NCI-H2081 (cell line): Measurements from ENCODE around the gene PSTPIP1.
"Not testable (repeated sequence)": the region's sequence is repeated elsewhere in the genome, so short reads cannot be mapped to it uniquely, and the experiment has no call there.

Experiments used
- DNase-seq, 2 experiments: peaks; one replicate each; lab custom pipeline; 2025; lab: John Stamatoyannopoulos, UW

The PSTPIP1 gene

GRCh38 chr15:76994971-76995945, at the start of gene PSTPIP1:
PSTPIP1 (plus strand) TSS chr15:76995126; CDS start chr15:76995574, 448 bp downstream.
- peak in 1 of 2 experiments; percentile 6 for DNase-seq

DNA sequence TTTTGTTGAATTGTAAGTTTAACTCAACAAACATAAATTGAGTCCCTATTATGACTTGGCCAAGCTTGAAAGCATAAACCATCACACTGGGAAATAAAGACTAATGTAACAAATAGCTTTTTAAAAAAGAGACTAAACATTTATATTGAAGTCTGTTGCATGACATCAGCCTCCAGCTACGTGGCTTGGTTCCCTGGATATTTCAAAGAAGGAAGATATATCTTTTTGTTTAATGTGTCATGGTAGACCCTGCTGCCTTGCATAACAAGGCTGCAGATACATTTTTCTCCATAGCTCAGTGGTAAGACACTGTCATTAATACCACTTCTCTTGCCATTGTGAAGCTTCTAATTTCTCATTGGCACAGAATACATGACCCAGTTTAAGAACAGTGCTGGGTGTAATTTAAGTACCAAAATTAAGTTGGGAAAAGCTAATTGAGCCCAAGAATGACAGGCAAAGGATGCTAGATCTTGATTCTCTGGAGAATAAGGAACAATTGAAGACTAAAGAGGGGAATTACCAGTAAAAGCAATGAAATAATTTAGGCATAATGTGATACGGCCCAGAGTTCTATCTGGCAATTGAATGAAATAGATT, 49.3 kb upstream of the PSTPIP1 start:
- DNase-seq: no peak

- DNase-seq: no peak
These were observed 47.5 kb upstream of the PSTPIP1 start for GRCh38 chr15:76947454-76947853.

GRCh38 chr15:76951220-76951619, 43.7 kb upstream of the PSTPIP1 start:
- DNase-seq: no peak

- no peak for DNase-seq
These were observed 41.0 kb upstream of the PSTPIP1 start for GRCh38 chr15:76953913-76954312.

- peak in 1 of 2 experiments; percentile 4 for DNase-seq
These were observed 40.2 kb upstream of the PSTPIP1 start for GRCh38 chr15:76954744-76955143.

DNA sequence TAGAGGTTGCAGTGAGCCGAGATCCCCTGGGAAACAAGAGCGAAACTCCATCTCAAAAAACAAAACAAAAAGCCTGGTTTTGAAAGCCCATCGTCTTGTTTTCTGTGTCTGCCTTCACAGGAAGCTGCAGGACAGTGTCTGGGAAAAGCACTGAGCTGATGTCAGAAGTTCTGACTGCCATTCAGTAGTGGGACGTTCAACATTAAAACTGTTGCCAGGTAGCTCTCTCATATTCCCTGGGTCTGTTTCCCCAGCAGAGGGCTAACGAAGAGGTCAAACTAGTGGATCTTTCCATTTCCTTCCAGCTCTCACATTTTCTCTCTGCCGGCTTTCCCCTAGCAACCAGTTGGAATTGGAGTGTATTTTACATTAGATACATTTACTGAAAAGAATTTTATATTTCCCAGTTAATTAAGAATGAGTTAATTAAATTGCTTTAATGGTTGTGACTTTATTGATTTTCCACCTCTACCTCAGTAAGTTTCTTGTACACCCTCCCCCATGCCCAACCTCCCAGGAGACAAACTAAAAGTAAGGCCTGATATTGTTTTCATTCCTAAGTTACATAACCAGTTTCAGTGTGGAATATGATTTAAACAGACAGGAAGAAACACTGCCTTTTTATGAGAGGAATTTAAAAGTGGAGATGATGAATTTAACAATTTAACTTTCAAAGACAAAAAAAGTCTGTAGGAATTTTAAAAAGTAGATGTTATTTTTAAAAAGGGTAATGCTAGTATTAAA, 33.5 kb upstream of the PSTPIP1 start:
- no peak for DNase-seq

- DNase-seq: no peak
These were observed 32.5 kb upstream of the PSTPIP1 start for GRCh38 chr15:76962337-76963013.

- DNase-seq: no peak
These were observed 31.3 kb upstream of the PSTPIP1 start for GRCh38 chr15:76963596-76963995.

DNA sequence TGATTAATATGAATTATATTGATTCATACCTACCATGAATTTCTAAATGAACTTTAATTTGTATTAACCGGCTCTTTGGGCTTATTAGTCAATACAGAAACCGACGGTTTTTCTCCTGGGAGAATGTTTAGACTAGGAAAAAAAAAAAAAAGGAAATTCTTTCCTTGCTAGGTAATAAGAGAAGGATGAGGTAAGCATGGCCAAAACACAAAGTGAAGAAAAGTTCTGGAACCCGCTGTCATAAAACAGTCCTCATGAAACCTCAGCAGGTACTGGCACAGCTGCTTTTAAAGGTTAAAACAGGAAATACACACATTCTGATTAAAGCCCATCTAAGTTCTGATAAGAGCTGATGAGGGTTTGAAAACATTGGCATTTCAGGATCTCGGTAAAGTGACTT, 30.8 kb upstream of the PSTPIP1 start:
- no peak for DNase-seq

- not testable (repeated sequence) for DNase-seq
These were observed 28.9 kb upstream of the PSTPIP1 start for GRCh38 chr15:76966051-76966450.

- no peak for DNase-seq
These were observed 27.9 kb upstream of the PSTPIP1 start for GRCh38 chr15:76967067-76967466.

- DNase-seq: no peak
These were observed 26.6 kb upstream of the PSTPIP1 start for GRCh38 chr15:76968306-76968705.

GRCh38 chr15:76972389-76973361, 22.3 kb upstream of the PSTPIP1 start:
- DNase-seq: no peak

DNA sequence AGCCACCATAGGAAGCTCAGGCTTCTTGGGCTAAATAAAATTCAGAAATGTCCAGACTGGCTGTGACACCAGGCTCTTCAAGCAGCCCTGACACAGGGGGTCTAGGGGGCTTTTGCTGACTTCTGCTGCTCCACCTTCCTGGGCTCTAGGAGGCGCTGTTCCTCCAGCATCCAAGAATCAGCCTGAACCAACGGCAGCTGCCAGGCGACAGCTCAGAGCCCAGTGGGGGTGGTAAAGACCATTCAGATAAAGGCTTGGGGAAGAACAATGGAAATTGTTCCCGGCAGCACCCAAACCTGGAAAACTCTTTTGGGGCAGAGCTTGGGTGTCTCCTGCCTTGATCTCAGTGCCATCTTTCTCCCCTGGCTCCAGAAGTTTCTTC, 21.6 kb upstream of the PSTPIP1 start:
- DNase-seq: peak in 1 of 2 experiments; percentile 7

GRCh38 chr15:76973906-76974305, 21.0 kb upstream of the PSTPIP1 start:
- DNase-seq: no peak

DNA sequence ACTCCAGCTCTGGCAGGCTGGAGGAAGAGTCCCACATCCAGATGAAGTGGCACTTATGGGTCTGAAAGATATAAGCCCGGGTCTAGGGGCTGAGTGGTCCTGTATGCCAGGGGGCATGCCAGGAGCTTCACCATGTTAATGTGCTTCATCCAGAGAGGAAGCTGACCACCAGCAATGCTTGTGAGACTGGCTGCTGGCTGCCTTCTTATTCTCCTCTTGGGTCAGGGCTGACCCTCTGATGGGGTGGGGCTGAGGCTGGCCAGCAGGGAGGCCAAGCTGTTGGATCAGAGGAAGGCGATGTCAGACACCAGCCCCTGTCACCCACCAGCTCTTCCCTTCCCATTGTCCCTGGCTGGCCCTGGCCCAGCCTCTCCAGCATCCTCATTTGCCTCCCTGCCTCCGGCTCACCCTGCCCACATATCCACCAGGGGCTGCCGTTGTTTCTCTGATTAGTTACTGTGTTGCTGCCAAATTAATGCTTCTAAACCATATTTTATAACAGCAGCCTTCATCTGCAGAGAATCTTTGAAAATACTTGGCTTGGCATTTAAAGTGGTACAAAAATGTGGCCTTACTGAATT, 20.4 kb upstream of the PSTPIP1 start:
- no peak for DNase-seq

- no peak for DNase-seq
These were observed 18.8 kb upstream of the PSTPIP1 start for GRCh38 chr15:76976141-76976540.

GRCh38 chr15:76976572-76977270, 18.2 kb upstream of the PSTPIP1 start:
- DNase-seq: no peak
